ENCODE measurements around the gene NTN1.

DNA sequence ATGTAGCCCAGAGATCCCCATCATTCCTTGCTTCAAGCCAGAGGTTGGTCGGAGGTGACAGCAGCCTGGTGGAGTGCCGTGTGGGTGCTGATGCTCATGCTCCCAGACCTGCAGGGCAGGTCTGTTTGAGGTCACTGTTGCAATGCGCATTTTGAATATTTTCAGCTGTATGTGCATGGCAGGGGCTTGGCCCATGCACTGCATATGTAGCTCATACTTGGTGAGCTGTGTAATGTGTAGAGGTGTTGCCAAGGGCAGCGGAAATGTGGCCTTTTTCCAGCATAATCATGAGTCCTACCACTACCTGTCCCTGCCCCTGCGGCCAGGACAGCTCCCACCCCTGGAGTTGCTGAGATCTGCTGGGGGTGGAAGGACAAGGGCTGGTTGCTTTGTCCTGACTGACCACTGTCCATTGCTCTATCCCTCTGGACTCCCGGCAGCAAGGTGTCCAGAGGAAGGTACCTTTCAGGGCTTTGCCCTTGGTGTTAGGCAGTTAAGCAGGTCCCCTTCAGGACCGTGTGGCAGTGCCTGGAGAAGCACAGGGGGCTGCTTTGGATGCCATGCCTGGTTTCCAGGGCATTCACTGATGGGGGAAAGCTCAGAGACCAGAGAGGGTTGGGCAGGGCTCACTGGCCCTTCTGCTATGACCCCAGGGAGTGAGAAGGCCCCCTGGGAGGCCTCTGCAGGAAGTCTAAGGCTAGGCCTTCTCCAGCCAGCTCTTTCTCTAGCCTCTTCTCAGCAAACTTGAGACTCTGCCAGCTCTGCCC, 215.2 kb downstream of the NTN1 start:
- no peak for TF ChIP-seq POLR2A (IDR thresholded peaks at IDR 0.05)
- TF ChIP-seq, protein P1, sequence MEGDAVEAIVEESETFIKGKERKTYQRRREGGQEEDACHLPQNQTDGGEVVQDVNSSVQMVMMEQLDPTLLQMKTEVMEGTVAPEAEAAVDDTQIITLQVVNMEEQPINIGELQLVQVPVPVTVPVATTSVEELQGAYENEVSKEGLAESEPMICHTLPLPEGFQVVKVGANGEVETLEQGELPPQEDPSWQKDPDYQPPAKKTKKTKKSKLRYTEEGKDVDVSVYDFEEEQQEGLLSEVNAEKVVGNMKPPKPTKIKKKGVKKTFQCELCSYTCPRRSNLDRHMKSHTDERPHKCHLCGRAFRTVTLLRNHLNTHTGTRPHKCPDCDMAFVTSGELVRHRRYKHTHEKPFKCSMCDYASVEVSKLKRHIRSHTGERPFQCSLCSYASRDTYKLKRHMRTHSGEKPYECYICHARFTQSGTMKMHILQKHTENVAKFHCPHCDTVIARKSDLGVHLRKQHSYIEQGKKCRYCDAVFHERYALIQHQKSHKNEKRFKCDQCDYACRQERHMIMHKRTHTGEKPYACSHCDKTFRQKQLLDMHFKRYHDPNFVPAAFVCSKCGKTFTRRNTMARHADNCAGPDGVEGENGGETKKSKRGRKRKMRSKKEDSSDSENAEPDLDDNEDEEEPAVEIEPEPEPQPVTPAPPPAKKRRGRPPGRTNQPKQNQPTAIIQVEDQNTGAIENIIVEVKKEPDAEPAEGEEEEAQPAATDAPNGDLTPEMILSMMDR (IDR thresholded peaks at IDR 0.05): no peak

All from adrenal gland (tissue), 5 donors.